Measurements from ENCODE around the gene FAM111A. TPM values are rescaled to one million over a fixed set of nuclear protein-coding genes. Genes with fewer than 3 reads are reported as not detected.

FAM111A gene
- total RNA-seq, 2 experiments from 2014 or later = 32.8 to 34.4 TPM

DNA sequence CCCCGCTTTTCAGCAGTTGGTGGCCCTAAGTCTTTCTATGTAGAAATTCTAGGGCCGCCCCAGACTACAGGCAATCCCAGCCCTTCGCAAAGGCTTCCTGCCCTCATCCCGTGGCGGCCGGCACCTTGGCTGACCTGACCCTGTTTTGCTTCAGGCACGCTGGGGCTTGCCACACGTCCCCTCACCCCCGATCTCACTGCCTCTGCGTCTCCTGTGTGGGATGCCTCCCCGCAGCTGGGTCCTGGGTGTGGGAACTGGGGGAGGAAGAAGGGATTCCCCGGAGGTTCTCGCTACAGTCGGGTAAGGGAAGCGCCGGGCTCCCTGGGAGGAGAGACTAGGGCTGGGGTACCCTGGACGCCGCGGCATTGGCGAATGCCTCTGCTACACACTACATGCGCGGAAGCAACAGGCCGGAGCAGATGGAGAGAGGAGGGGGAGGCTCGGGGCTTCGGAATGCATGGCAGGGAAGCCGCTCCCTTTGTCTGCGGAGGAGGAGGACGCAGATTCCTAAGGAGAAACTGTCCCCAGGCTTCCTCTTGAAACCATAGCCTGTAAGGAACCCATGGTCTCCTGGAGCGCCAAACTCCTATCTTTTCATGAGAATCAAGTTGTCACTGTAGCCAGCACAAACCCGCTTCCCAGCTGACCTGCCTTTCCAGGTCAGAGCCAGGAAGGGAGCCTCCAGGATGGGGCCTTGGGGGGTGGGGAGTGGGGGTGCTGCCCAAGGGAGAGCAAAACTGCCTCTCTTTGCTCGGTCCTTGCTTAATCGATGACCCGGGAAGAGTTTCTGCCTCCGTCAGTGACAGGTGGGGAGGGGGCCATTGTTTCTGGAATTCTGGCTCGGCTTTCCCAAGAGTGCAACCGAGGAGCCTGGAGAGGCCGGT, 30.7 kb downstream of the FAM111A start:
- no peaks in the 10 kb centered on the region for H3K27me3 ChIP-seq (ENCODE audit: control insufficient read depth in 1 of 2, insufficient read depth in 2 of 2, low read length in 2 of 2)
- Mint-ChIP-seq H3K4me1 (ENCODE audit: low read depth) (peaks cover 13% of the 10 kb centered on the region), H3K36me3 (ENCODE audit: low read depth) (peaks cover 5% of the 10 kb centered on the region), H3K9me3 (no peaks in the 10 kb centered on the region), H3K27ac (peak overlapping the region; percentile 31), H3K4me3 (peak overlapping the region; percentile 89), H3K27me3 (peaks cover 5% of the 10 kb centered on the region)
- intact Hi-C loops (cut with DNase I, micrococcal nuclease) = loop anchor here (2.0 to 10.0 kb wide), 4 partner anchors 13 to 501 kb away; no protein-coding TSS in a partner anchor
- H3K9me3 ChIP-seq (ENCODE audit: control insufficient read depth in 1 of 2, insufficient read depth in 1 of 2, low read length in 2 of 2) = no peaks in the 10 kb centered on the region
- no peak for TF ChIP-seq CTCF (IDR thresholded peaks at IDR 0.05)
- H3K4me1 ChIP-seq (ENCODE audit: insufficient read depth, low read length) = peaks cover 18% of the 10 kb centered on the region
- H3K4me3 ChIP-seq (ENCODE audit: low read length) = peak overlapping the region; percentile 73
- no peaks in the 10 kb centered on the region for H3K36me3 ChIP-seq (ENCODE audit: insufficient read depth, low read length)
- DNase-seq (peak in 5 of 14 experiments; percentile 3 to 47 (median 21)), ATAC-seq (ENCODE audit: poor library complexity) (no peak)
- ChIA-PET POLR2A (interaction anchor here (1.1 to 2.4 kb wide), 3 partner anchors 99 to 110 kb away, joined by 3 to 6 read pairs (median 4); no protein-coding TSS in a partner anchor), CTCF (interaction anchor here (2.0 to 2.7 kb wide), 4 partner anchors 13 to 257 kb away, joined by 8 to 51 read pairs (median 10); partner anchors contain the start of genes FAM111A and FAM111B)
- no peak overlapping the region for H3K27ac ChIP-seq (ENCODE audit: low read depth in 1 of 2, low read length in 2 of 2)

GRCh38 chr11:59173964-59174663, 31.5 kb downstream of the FAM111A start:
- ChIA-PET POLR2A (no interaction called here), CTCF (interaction anchor here (2.2 kb wide), 1 partner anchor 12 kb away, joined by 11 read pairs; no protein-coding TSS in a partner anchor)
- H3K27ac Mint-ChIP-seq = no peak overlapping the region
- no peaks in the 10 kb centered on the region for H3K36me3 ChIP-seq (ENCODE audit: insufficient read depth, low read length)
- H3K4me1 ChIP-seq (ENCODE audit: insufficient read depth, low read length) = peaks cover 18% of the 10 kb centered on the region
- H3K4me3 Mint-ChIP-seq = peak overlapping the region; percentile 56
- no peaks in the 10 kb centered on the region for H3K27me3 ChIP-seq (ENCODE audit: control insufficient read depth in 1 of 2, insufficient read depth in 2 of 2, low read length in 2 of 2)
- no peaks in the 10 kb centered on the region for H3K9me3 ChIP-seq (ENCODE audit: control insufficient read depth in 1 of 2, insufficient read depth in 1 of 2, low read length in 2 of 2)
- ATAC-seq (ENCODE audit: poor library complexity) (no peak), DNase-seq (peak in 2 of 14 experiments; percentile 26 to 37)
- H3K36me3 Mint-ChIP-seq (ENCODE audit: low read depth) = peaks cover 5% of the 10 kb centered on the region
- intact Hi-C loops (cut with DNase I, micrococcal nuclease) = loop anchor here (2.0 to 10.0 kb wide), 4 partner anchors 13 to 501 kb away; no protein-coding TSS in a partner anchor
- no peak overlapping the region for H3K27ac ChIP-seq (ENCODE audit: low read depth in 1 of 2, low read length in 2 of 2)
- H3K9me3 Mint-ChIP-seq = no peaks in the 10 kb centered on the region
- no peak for TF ChIP-seq CTCF (IDR thresholded peaks at IDR 0.05)
- no peak overlapping the region for H3K4me3 ChIP-seq (ENCODE audit: low read length)
- H3K27me3 Mint-ChIP-seq = peaks cover 5% of the 10 kb centered on the region
- H3K4me1 Mint-ChIP-seq (ENCODE audit: low read depth) = peaks cover 13% of the 10 kb centered on the region

DNA sequence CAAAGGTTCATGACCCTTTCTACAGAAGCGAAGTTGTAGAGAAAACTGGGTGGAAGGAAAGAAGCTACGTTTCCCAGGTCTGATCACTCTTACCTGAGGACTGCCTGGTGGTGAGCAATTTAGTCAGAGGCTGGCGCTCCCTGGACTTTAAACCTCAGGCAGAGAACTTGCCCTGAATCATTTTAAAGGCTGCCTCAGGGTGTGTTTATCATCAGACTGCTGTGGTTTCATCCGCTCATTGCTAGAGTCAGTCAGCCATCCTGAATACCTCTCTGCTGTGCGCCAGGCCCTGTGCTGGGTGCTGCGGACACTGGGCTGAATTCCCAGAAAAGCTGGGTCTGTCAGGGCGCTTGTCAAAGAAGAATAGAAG, 32.0 kb downstream of the FAM111A start:
- peaks cover 5% of the 10 kb centered on the region for H3K36me3 Mint-ChIP-seq (ENCODE audit: low read depth)
- no peak overlapping the region for H3K27ac Mint-ChIP-seq
- ATAC-seq (ENCODE audit: poor library complexity) (no peak), DNase-seq (peak in 1 of 14 experiments; percentile 10)
- peaks cover 0 to 3% of the 10 kb centered on the region in 2 experiments for H3K9me3 ChIP-seq (ENCODE audit: control insufficient read depth in 1 of 2, insufficient read depth in 1 of 2, low read length in 2 of 2)
- no peak for TF ChIP-seq CTCF (IDR thresholded peaks at IDR 0.05)
- no peak overlapping the region for H3K27ac ChIP-seq (ENCODE audit: low read depth in 1 of 2, low read length in 2 of 2)
- intact Hi-C loops (cut with DNase I, micrococcal nuclease) = loop anchor here in 1 of 2 experiments (10.0 kb wide), 2 partner anchors 380 to 500 kb away; no protein-coding TSS in a partner anchor
- H3K27me3 ChIP-seq (ENCODE audit: control insufficient read depth in 1 of 2, insufficient read depth in 2 of 2, low read length in 2 of 2) = no peaks in the 10 kb centered on the region
- H3K9me3 Mint-ChIP-seq = no peaks in the 10 kb centered on the region
- peaks cover 13% of the 10 kb centered on the region for H3K4me1 Mint-ChIP-seq (ENCODE audit: low read depth)
- H3K27me3 Mint-ChIP-seq = peaks cover 5% of the 10 kb centered on the region
- peak overlapping the region; percentile 56 for H3K4me3 Mint-ChIP-seq
- H3K4me1 ChIP-seq (ENCODE audit: insufficient read depth, low read length) = peaks cover 18% of the 10 kb centered on the region
- POLR2A ChIA-PET = no interaction called here
- CTCF ChIA-PET = interaction anchor here (2.2 kb wide), 1 partner anchor 11 kb away, joined by 11 read pairs; no protein-coding TSS in a partner anchor
- H3K36me3 ChIP-seq (ENCODE audit: insufficient read depth, low read length) = no peaks in the 10 kb centered on the region
- no peak overlapping the region for H3K4me3 ChIP-seq (ENCODE audit: low read length)
